ENCODE measurements around the gene CRYL1.

Gene CRYL1

DNA sequence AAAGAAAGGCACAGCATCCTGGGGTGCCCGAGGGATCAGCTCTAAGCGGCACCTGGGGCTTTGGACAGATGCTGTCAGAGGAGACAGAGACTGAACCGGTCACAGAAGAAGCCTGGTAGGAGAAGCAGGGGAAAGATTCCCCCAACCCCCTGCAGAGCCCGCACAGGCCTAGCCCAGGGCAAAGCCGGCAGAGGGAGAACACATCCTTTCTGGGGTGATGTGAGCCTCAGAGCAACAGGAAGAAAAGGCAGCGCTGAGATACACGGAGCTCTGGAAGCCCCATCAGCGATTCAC is 101.2 kb downstream of the CRYL1 start:
- no peak for DNase-seq (ENCODE audit: low spot score)

DNA sequence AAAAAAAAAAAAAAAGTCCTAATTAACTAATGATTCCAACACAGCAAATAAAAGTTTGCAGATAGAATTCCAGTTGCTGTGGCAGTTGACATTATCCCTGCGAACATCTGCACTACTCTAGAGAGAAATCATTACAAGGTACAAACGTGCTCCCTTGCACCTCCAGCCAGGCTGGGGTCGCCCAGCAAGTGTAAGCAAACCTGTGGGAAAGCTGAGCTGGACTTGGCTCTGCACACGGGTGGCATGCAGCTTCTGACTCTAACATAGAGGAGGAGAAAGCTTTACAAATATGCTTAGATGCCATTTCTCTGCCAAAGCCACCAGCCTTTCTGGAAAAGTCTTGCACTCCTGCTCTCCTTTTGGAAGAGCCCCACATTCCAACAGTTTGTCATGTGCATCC is 103.3 kb downstream of the CRYL1 start:
- no peak for DNase-seq (ENCODE audit: low spot score)

DNA sequence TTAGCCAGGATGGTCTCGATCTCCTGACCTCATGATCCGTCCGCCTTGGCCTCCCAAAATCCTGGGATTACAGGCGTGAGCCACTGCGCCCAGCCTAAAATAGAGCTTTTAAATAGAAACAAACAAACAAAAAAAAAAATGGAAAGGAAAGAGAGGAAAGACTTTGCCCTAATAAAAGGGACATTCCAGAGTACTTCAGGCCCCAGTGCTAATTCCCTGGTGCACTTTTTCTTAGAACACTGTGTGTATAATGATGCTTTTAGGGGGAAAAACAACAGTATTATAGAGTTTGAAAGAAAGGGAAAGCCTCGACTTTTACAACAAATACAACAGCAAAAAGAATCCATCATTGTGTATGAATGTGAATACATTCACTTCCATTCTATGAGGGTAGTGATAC is 104.7 kb downstream of the CRYL1 start:
- no peak for DNase-seq (ENCODE audit: low spot score)

DNA sequence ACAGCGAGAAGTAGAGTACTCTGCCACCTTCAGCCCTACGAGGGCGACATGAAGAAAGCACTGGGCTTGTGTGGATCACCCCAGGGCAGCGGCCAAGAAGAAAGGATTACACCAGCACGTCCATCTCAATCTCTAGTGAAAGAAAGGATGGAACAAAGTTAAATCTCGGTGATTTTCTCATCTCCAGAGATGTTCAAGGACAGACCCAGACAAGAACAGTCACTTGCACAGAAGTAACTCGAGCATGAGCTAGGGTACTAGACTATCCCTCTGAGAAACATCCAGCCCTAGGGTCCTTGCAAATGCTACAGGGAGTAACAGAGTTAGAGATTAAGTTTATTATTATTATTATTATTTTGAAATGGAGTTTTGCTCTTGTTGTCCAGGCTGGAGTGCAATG is 106.7 kb downstream of the CRYL1 start:
- DNase-seq (ENCODE audit: low spot score) = no peak

DNA sequence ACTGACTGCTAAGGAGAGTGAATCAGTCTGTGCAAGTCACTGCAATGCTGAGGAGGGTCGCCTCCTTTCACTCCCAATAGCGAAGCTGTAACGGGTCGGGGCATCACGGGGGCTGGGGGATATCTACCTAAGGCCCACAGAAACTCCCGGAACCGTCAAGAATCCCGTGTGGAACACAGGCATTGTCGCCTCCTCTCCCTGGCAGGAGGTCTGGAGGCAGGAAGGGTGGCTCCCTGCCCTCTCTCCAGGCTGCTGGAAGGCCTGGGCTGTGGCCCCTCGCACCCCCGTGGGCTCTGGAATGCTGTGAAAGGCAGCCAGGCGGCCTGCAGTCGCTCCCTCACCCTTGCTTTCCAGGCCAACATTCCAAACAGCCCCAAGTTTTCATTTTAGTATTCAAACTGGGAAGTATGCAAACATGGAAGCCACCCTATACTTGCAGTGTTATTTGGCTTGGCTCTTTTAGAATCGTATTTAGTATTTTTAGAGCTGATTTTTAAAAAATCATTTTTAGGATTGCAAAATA is 109.4 kb downstream of the CRYL1 start:
- DNase-seq (ENCODE audit: low spot score) = no peak

DNA sequence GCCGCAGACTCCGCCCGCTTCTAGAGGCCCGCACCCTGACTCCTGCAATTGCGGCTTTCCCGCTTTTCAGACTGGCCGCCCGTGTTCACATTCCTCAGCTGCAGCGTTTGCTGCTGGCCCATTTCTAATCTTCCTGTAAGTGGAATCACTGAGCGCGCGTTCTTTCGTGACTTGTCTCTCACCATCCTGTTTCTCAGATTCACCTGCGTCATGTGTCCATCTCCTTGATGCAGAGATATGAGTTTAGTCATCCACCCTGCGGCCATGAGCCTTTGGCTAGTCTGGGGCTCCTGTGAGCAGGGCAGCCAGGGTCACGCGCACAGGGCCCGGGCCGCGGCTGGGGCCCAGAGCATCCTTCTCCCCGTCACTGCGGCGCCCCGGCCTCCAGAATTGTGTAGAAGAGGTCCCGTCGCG is 110.0 kb downstream of the CRYL1 start:
- no peak for DNase-seq (ENCODE audit: low spot score)

DNA sequence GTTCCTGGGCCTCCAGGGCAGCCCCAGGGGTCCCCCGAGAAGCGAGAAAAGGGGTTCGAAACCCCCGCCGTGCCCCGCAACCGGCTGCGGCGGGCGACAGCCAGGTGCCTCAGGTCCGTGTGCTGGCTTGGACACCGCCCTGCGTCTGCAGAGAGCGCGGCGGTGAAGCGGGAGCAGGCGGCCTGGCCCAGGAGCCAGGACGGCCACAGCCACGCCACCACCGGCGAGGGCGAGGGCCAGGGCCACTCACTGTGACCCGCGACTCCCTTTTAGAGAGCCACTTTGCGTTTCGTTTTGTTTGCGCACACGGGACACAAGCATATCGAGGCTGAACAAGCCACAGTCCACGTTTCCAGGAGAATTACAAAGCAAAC is 110.4 kb downstream of the CRYL1 start:
- no peak for DNase-seq (ENCODE audit: low spot score)

DNA sequence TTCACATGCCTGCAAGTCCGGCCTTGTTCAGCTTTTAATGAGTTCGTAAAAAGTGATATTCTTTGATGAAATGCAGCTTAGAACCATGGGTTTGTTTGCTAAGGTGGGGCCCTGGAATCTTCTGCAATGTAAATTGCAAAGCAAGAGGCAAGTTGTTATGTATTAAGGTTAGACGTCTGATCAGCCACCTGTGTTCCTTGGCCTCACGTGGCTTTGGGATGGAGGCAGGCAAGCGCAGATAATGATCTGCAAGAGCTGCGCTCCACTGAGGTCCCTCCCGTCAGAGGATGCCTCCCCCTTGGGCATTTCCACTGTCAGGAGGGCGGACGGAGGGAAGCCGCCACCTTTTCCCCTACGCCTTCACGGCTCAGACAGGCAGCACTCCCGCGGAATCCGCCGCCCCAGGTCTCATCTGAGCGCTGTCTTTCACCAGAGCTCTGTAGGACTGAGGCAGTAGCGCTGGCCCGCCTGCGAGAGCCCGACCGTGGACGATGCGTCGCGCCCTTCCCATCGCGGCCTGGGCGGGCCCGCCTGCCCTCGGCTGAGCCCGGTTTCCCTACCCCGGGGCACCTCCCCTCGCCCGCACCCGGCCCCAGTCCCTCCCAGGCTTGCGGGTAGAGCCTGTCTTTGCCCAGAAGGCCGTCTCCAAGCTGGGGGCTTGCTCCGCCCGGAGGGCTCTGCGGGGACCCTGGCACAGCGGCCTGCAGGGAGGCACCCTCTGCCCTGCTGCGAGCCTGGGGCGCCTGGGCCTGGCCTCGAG is 110.9 kb downstream of the CRYL1 start:
- DNase-seq (ENCODE audit: low spot score) = no peak

DNA sequence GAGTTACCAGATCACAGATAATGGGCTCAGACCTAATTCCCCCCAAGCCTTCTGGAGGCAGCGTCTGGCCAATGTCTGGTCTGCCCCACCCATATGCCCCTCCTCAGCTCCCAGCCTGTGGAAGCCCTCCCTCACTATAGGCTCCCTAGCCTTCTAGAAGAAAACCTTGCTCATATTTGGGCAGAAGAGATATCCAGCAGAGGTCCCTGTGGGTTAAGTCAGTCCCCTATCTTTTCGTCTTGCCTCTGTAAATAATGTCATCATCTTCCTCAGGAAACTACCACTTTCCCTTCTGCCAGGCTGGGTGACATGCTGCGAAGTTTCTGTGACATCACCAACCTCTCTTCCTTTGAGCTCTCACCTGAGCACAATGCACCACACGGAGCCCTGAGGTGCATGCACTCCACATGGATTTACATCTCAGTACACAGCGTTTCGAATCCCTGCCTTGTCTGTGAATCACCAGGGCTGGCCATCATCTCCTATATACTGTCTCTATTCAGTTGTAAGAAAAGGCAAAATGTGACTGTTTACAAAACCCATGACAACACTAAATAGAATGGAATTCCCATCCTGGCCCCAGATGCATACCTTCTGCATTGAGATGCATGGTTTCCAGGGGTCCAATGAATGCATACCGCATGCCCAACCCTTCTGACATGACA is 112.8 kb downstream of the CRYL1 start:
- DNase-seq (ENCODE audit: low spot score) = no peak

DNA sequence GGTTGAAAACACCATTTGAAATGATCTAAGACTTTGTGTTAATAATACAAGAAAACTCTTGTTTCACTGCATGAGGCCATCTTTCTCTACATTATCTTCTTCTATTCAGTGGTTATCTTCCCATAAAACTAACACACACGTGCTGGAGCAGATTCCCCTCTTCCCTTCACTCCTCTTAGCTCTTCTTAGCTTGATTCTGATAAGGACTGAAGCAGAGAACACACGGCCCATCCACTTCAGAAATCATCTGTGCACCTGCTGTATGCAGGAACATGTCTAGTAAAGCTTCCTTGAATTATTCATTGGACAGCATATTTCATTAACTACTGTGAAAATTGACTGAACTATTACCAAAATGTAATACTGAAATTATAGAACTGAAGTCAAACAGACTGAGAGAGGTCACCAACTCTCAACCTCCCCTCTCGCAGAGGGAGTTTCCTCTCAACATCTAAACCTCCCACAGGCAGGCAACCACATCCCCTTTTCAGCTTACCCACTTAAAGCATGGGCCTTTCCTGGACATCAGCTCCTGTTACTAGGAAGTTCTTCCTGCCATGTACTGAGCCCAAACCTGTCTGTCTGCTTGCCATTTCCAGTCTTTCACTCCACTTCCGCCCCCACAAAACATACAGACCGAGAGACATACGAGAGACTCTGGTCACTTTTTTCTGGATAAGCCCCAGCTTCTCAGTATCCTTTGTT is 113.9 kb downstream of the CRYL1 start:
- no peak for DNase-seq (ENCODE audit: low spot score)

DNA sequence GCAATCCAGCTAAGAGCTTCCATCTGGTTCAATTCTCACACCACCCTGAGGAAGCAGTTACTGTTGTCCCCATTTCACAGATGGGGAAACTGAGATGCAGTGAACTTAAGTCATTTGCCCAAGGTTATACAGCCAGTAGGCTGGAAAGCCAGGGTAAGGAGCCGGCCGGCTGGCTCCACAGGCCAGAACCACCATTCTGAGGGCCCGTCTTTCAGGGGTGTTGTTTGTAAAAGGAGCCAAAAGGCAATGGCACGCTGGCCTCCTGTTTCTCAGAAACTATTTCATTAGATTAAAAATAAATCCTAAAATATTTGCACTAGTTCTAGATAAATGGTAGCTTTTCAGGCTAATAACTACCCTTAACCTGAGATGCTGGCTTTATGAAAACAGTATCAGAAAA is 114.9 kb downstream of the CRYL1 start:
- no peak for DNase-seq (ENCODE audit: low spot score)

DNA sequence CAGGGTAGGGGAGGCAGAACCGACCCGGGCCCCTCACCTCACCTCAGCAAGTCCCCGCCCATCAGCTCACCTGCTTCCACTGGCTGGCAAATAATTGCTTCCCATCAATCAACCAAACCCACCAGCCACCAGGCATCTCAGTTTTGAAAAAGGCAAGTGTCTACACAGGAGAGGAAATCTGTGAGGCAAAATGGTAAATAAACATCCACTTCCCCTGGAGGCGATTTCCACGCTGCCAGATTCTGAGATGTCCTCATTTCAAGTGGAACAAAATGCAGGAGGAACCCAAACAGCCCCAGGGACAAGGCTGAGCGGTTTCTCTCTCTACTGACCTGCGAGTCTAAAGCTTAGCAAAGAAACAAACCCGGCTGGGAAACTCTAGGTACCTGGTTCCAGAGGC is 117.5 kb downstream of the CRYL1 start:
- DNase-seq (ENCODE audit: low spot score) = no peak

DNA sequence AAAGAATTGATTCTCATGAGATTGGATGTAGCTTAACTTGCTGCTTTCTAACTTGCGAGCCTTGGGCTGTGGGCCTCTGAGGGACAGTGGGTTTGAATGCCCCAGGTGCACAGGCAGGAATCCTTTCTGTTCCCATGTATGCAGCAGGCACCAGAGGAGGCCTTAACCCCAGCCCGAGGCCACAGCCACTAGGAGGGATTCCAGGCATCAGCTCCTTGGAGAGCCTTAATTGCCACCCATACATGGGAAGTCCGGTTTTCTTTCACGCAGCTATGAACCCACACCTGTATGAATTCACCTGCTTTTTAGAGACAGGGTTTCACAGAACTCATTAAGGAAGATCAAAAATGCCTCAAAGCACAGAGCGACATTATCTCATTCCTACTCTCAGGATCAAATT is 117.9 kb downstream of the CRYL1 start:
- DNase-seq (ENCODE audit: low spot score) = no peak

DNA sequence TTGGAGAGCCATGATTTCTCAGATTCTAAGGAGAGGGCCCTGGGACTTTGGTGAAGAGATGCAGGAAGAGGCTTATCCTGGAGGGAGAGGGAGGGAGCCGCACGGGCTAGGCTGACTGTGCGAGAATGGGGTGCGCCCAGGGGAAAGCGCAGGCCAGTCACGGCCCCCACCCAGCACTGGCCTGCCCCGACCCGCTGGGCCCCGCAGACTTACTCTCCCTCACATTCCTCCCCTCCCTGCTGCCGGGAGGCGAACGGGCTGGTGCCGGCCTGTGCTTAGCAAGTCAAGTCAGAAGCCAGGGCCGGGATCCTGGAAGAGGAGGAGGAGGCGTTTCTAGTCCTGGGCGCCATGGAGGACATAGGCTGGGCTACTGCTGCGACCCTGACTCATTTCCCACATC is 120.0 kb downstream of the CRYL1 start:
- DNase-seq (ENCODE audit: low spot score) = no peak

DNA sequence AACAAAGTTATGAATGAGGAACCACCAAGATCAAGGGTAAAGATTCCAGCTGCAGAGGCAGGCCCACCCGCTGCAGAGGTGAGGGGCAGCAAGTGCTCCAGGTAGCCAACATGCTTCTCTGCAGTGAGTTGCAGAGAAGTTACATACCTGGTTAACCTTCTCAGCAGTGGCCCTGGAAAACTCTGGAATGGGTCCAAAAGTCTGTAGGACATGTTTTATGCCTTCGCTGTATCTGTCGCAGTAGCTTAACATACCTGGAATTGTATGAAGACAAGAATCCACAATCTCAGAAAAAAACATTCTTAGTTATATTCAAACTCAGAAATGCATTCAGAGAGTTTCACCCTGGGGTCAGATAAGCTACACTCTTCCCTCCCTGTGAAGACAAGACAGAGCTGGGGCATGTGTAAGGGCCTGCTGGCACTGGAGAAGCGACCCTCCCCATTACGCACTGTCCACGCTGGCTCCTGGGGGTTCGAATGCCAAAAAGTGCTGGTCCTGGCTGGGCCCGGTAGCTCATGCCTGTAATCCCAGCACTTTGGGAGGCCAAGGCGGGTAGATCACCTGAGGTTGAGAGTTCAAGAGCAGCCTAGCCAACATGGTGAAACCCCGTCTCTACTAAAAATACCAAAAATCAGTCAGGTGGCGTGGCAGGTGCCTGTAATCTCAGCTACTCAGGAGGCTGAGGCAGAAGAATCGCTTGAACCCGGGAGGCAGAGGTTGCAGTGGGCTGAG is 121.0 kb downstream of the CRYL1 start:
- no peak for DNase-seq (ENCODE audit: low spot score)

DNA sequence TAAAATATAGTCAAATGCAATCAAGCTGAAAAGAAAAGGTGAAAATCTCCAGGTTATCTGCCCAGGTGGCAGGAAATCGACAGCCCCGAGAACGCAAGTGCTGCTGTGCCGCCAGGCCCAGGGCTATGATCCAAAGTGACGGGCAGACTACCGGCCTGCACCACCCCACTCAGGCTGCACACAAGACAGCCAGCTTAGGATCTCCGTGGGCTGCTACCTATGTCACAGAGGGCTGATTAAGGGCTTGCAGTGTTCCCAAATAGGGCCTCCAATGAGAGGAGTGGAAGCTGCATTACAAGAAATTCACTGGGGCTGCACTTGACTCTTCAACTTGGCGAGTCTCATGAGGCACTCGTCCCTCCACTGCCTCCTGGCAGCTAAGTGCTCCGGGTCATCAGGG is 121.8 kb downstream of the CRYL1 start:
- DNase-seq (ENCODE audit: low spot score) = no peak

DNA sequence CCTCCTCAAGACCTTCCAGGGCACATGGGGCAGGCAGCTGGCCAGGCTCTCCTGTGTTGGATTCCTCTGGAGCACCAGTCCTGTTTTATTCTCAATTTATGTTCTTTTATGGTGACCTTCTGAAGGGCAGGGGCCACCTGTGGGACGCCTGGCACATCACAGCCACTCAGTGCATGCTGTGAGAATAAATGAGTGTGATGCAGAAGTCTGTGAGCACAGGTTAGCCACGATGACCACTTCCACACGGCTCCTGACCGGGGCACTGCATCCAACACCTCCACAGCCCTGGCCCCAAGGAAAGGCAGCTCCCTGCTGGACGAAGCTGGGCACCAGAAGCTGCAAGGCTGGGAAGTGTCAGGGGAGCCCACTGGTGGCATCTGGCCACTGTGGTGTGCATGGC is 122.8 kb downstream of the CRYL1 start:
- DNase-seq (ENCODE audit: low spot score) = no peak

DNA sequence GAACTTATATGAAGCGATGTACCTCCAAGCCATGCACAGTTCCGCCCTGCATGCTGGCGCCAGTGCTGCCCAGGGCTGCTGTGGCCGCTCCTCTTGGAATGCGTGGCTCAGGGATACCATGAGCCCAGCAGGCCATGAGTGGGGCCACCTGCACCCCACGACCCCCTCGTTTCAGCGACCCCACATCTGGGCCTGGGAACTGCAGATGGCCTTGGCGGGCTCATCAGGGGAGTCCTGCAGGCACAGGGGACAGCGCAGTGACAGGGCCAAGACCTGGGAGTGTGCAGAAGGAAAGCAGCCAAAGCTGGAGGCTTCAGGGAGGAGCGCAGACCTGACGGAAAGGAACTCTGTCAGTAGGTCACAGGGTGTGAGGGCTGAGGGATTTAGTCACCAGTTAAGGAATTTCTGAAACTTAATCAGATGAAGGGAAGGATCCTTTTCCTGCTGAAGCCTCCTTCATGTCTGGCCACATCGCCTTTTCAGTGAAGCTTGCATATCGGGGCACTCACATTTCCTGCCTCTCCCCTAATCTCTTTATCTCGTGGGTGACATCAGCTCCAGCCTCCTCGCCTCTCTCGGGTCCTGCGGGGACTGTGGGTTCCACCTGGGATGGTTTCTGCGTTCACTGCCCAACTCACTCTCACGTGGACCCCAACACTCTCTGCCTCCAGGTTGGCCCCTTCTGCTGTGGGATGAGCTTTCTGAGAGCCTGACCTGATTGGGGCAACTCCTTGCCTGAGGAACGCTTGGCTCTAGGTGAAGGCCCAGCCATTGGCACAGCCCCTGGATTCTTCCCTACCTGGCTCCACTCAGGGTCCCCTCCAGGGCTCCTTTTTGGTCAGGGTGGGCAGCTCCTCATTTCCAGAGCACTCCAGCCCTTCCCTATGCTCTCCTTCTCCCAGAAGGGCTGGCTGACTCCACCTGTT is 123.5 kb downstream of the CRYL1 start:
- no peak for DNase-seq (ENCODE audit: low spot score)

DNA sequence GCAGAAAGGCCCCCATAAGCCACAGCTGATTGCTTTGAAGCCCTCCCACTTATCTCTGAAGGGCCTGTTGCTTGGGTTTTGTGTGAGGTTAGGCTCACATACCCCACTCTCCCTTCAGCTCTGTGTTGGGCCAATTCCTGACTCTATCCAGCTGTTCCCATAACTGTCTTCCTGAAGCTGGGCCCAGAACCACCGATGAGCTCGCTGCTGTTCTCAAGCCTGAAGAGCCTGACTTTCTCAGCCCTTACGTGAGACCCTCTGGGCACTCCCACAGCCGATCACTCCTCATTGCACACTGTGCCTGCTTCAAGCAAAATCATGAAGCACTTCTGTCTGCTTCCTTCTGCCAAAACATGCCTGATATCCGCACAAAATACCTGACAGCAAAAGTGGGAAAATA is 124.1 kb downstream of the CRYL1 start:
- no peak for DNase-seq (ENCODE audit: low spot score)

DNA sequence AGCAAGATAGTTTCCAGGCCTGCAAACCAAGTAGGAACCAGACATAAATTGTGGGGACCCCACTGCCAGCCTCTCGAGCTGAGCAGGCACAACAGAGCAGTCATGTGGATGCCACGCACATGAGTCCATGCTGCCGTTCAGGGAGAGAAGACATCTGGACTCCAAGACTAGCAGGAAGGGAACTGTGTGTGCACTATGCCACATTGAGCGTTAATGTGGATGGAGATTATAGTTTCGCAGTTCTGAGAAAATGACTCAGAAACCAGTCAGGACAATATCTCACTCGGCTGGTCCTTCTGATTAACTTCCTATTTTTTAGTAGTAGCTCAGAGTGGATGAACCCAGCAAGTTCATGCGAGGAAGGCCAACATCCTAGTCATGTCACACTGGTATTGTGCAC is 124.9 kb downstream of the CRYL1 start:
- no peak for DNase-seq (ENCODE audit: low spot score)

DNA sequence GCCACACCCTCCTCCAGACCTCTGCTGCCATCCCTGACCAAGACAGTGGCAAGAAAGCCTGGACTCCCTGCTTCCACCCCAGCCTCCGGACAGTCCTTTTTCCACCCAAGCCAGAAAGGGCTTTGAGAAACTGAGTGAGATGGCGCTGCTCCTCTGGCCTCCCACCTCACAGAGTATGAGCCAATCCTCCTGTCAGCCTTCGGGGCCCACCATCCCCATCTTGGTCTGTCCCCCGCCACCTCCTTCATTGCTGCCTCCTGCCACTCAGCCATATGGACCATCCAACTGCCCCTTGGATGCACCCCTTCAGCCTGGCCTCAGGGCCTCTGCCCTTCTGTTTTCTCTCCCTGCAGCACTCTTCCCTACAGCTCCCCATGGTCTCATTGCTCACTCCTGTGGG is 125.7 kb downstream of the CRYL1 start:
- DNase-seq (ENCODE audit: low spot score) = no peak

DNA sequence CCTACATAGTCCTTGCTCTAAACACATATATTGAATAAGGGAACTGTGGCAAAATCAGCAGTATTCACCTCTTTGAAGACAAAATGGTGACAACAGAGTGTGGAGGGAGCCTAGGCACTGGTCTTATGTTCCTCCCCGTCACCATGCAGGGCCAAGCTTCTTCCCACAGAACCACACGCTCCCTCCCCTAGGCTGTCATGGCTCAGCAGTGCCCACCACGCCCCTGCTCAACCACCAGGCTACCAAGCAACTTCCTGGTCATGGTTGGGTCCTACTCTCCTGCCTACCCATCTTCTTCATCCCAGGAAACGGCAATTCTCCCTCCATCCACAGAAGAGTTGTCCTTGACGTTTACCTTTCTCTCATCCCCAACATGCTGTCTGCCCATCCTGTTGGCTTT is 126.1 kb downstream of the CRYL1 start:
- DNase-seq (ENCODE audit: low spot score) = no peak

All from SW480 (cell line).